Activated CD4-positive, alpha-beta T cell treated with anti-CD3 and anti-CD28 coated beads, Interleukin-2, amount 10 ng/mL, durations not matched to agents 24 days and 14 days (primary cell): ENCODE results near the gene ATOH1. TPM values are rescaled to one million over a fixed set of nuclear protein-coding genes. Genes with fewer than 3 reads are reported as not detected.
A peak's percentile ranks its signal among the peaks of the same experiment; 100 is the strongest.

Experiments
- DNase-seq: peaks from one replicate; pipeline ENCODE4 v3.0.0; 2022
- H3K27ac Mint-ChIP-seq: one replicate; pipeline ENCODE4 v1.8.0; 2022; ENCODE audit warnings: mild to moderate bottlenecking, mixed read lengths
- H3K27me3 Mint-ChIP-seq: one replicate; pipeline ENCODE4 v1.8.0; 2022; ENCODE audit warnings: mixed read lengths
- H3K36me3 Mint-ChIP-seq: one replicate; pipeline ENCODE4 v1.8.0; 2022; ENCODE audit warnings: low read depth, mild to moderate bottlenecking, mixed read lengths
- H3K4me1 Mint-ChIP-seq: one replicate; pipeline ENCODE4 v1.8.0; 2021; ENCODE audit warnings: mixed read lengths
- H3K4me3 Mint-ChIP-seq: one replicate; pipeline ENCODE4 v1.8.0; 2022; ENCODE audit warnings: mild to moderate bottlenecking, moderate library complexity, mixed read lengths
- H3K9me3 Mint-ChIP-seq: one replicate; pipeline ENCODE4 v1.8.0; 2021; ENCODE audit warnings: mixed read lengths
- intact Hi-C: fragments of 100-400 bp; cut with micrococcal nuclease; formaldehyde crosslinking; loops from one replicate; pipeline ENCODE4 v1.15.1; 2023
- total RNA-seq: library from RNA; stranded (reverse); gene quantifications from 2 replicates; pipeline ENCODE4 v1.2.3, GENCODE V29; 2022

ATOH1 gene
- total RNA-seq, 1 donor from 2014 or later: not detected

- H3K4me1 Mint-ChIP-seq: peaks cover 2% of the 10 kb centered on the region
- intact Hi-C loops: no loop called here
- no peaks in the 10 kb centered on the region for H3K36me3 Mint-ChIP-seq
- peaks cover 4% of the 10 kb centered on the region for H3K9me3 Mint-ChIP-seq
- no peak for DNase-seq
- no peak overlapping the region for H3K4me3 Mint-ChIP-seq
- peaks cover 46% of the 10 kb centered on the region for H3K27me3 Mint-ChIP-seq
- H3K27ac Mint-ChIP-seq: no peak overlapping the region
Observed at GRCh38 chr4:93825551-93826216, 2.9 kb upstream of the ATOH1 start.

GRCh38 chr4:93827272-93827947 lies 1.1 kb upstream of the ATOH1 start:
- no peak for DNase-seq
- H3K4me3 Mint-ChIP-seq: no peak overlapping the region
- H3K4me1 Mint-ChIP-seq: peaks cover 2% of the 10 kb centered on the region
- H3K27ac Mint-ChIP-seq: no peak overlapping the region
- peaks cover 63% of the 10 kb centered on the region for H3K27me3 Mint-ChIP-seq
- no peaks in the 10 kb centered on the region for H3K36me3 Mint-ChIP-seq
- intact Hi-C loops: no loop called here
- H3K9me3 Mint-ChIP-seq: peaks cover 10% of the 10 kb centered on the region

GRCh38 chr4:93828995-93829819 lies 654 bp downstream of the ATOH1 start:
- Mint-ChIP-seq H3K4me1 (peaks cover 2% of the 10 kb centered on the region), H3K36me3 (no peaks in the 10 kb centered on the region), H3K27ac (no peak overlapping the region), H3K9me3 (peaks cover 10% of the 10 kb centered on the region), H3K4me3 (no peak overlapping the region), H3K27me3 (peaks cover 80% of the 10 kb centered on the region)
- intact Hi-C loops: no loop called here
- DNase-seq: peak; percentile 59

GRCh38 chr4:93829820-93830687 lies 1.5 kb downstream of the ATOH1 start:
- no peak for DNase-seq
- Mint-ChIP-seq H3K36me3 (no peaks in the 10 kb centered on the region), H3K27ac (peak overlapping the region; percentile 51), H3K4me3 (no peak overlapping the region), H3K27me3 (peaks cover 82% of the 10 kb centered on the region), H3K9me3 (peaks cover 10% of the 10 kb centered on the region), H3K4me1 (peaks cover 2% of the 10 kb centered on the region)
- intact Hi-C loops: no loop called here

GRCh38 chr4:93831716-93832496 lies 3.4 kb downstream of the ATOH1 start:
- no peak for DNase-seq
- H3K9me3 Mint-ChIP-seq: peaks cover 13% of the 10 kb centered on the region
- intact Hi-C loops: no loop called here
- H3K4me3 Mint-ChIP-seq: no peak overlapping the region
- peaks cover 74% of the 10 kb centered on the region for H3K27me3 Mint-ChIP-seq
- H3K27ac Mint-ChIP-seq: peak overlapping the region; percentile 16
- peaks cover 2% of the 10 kb centered on the region for H3K4me1 Mint-ChIP-seq
- no peaks in the 10 kb centered on the region for H3K36me3 Mint-ChIP-seq

- Mint-ChIP-seq H3K27me3 (peaks cover 50% of the 10 kb centered on the region), H3K9me3 (peaks cover 13% of the 10 kb centered on the region), H3K27ac (no peak overlapping the region), H3K4me3 (no peak overlapping the region), H3K4me1 (no peaks in the 10 kb centered on the region), H3K36me3 (no peaks in the 10 kb centered on the region)
- no peak for DNase-seq
- intact Hi-C loops: no loop called here
Observed at GRCh38 chr4:93834249-93835066, 5.9 kb downstream of the ATOH1 start.

GRCh38 chr4:93835929-93836328 lies 7.4 kb downstream of the ATOH1 start:
- no peak for DNase-seq
- H3K36me3 Mint-ChIP-seq: no peaks in the 10 kb centered on the region
- peaks cover 39% of the 10 kb centered on the region for H3K27me3 Mint-ChIP-seq
- no peaks in the 10 kb centered on the region for H3K4me1 Mint-ChIP-seq
- H3K27ac Mint-ChIP-seq: no peak overlapping the region
- H3K4me3 Mint-ChIP-seq: no peak overlapping the region
- peaks cover 9% of the 10 kb centered on the region for H3K9me3 Mint-ChIP-seq
- intact Hi-C loops: no loop called here

GRCh38 chr4:93839704-93840103 lies 11.2 kb downstream of the ATOH1 start:
- intact Hi-C loops: no loop called here
- no peak for DNase-seq
- H3K4me3 Mint-ChIP-seq: no peak overlapping the region

GRCh38 chr4:93841803-93842345 lies 13.3 kb downstream of the ATOH1 start:
- Mint-ChIP-seq H3K9me3 (no peaks in the 10 kb centered on the region), H3K4me3 (no peak overlapping the region), H3K27ac (no peak overlapping the region), H3K27me3 (no peaks in the 10 kb centered on the region), H3K36me3 (no peaks in the 10 kb centered on the region), H3K4me1 (no peaks in the 10 kb centered on the region)
- intact Hi-C loops: no loop called here
- DNase-seq: no peak

More at GRCh38 chr4:93839704-93840103, 11.2 kb downstream of the ATOH1 start:
- peaks cover 3% of the 10 kb centered on the region for H3K27me3 Mint-ChIP-seq
- peaks cover 3% of the 10 kb centered on the region for H3K9me3 Mint-ChIP-seq
- no peak overlapping the region for H3K27ac Mint-ChIP-seq
- H3K4me1 Mint-ChIP-seq: no peaks in the 10 kb centered on the region
- no peaks in the 10 kb centered on the region for H3K36me3 Mint-ChIP-seq

- intact Hi-C loops: no loop called here
- Mint-ChIP-seq H3K27ac (no peak overlapping the region), H3K9me3 (no peaks in the 10 kb centered on the region), H3K4me3 (no peak overlapping the region), H3K36me3 (no peaks in the 10 kb centered on the region), H3K4me1 (no peaks in the 10 kb centered on the region), H3K27me3 (no peaks in the 10 kb centered on the region)
- DNase-seq: no peak
Observed at GRCh38 chr4:93842601-93843252, 14.2 kb downstream of the ATOH1 start.

- H3K4me3 Mint-ChIP-seq: no peak overlapping the region
Observed at GRCh38 chr4:93843772-93844171, 15.2 kb downstream of the ATOH1 start.

GRCh38 chr4:93852680-93853079 lies 24.1 kb downstream of the ATOH1 start:
- Mint-ChIP-seq H3K27ac (no peak overlapping the region), H3K9me3 (no peaks in the 10 kb centered on the region), H3K27me3 (no peaks in the 10 kb centered on the region), H3K36me3 (no peaks in the 10 kb centered on the region), H3K4me3 (no peak overlapping the region), H3K4me1 (no peaks in the 10 kb centered on the region)
- DNase-seq: no peak
- intact Hi-C loops: no loop called here

More at GRCh38 chr4:93843772-93844171, 15.2 kb downstream of the ATOH1 start:
- Mint-ChIP-seq H3K36me3 (no peaks in the 10 kb centered on the region), H3K27ac (no peak overlapping the region), H3K4me1 (no peaks in the 10 kb centered on the region), H3K9me3 (no peaks in the 10 kb centered on the region), H3K27me3 (no peaks in the 10 kb centered on the region)
- intact Hi-C loops: no loop called here
- no peak for DNase-seq
